ENCODE data around the gene TSPAN31.

TSPAN31 gene

DNA sequence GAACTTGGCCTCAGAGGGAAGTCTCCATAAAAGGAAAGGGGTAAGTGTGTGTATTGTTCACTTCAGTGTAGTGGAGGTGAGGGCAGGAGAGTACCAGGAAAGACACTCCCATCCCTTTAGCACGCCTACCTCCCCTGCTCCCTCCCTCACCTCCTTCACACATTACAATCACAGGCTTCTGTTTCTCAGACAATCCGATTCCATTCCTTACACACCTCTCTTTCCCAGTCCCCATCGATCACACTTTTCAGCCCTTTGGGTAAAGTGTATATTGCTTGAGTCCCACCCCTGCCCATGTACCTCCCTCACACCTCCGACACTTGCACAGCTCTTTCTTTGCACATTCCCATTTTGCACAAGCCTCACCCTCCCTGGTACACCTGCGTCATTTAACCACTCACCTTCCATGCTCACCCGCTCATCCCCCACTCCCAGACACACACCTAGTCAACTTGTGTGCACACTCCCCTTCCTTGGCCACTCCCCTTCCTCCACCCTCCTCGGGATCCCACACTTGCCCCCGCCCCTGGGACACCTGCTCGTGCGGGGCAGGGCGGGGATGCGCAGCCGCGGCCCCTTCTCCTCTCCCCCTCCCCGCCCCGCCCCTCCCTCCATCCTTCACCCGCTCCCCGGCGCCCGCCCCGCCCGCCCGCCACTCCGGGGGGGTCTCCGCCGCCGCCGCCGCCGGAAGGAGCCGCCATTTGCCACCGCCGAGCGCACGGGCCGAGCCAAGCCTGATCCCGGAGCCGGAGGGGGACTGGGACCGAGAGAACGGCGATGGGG is 9.8 kb downstream of the TSPAN31 start, which contains the start of gene MARCHF9:
Gene MARCHF9, plus strand, starts transcription at position 693 of the 783 bp plus-strand sequence. CDS start 426 bp downstream, outside the sequence.
- DNase-seq: peak; percentile 99

DNA sequence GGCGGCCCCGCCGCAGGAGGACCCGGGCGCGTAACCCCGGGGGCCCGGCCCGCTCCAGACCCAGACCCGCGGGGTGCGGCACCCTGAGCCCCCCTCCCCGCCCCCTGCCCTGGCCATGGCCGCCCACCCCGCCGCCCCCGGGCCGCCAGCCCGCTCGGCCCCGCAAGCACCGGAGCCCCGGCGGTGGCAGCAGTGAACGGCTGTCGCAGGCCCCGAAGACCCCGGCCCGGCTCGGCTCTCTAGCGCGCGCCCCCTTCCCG is 10.3 kb downstream of the TSPAN31 start:
- no peak for DNase-seq

DNA sequence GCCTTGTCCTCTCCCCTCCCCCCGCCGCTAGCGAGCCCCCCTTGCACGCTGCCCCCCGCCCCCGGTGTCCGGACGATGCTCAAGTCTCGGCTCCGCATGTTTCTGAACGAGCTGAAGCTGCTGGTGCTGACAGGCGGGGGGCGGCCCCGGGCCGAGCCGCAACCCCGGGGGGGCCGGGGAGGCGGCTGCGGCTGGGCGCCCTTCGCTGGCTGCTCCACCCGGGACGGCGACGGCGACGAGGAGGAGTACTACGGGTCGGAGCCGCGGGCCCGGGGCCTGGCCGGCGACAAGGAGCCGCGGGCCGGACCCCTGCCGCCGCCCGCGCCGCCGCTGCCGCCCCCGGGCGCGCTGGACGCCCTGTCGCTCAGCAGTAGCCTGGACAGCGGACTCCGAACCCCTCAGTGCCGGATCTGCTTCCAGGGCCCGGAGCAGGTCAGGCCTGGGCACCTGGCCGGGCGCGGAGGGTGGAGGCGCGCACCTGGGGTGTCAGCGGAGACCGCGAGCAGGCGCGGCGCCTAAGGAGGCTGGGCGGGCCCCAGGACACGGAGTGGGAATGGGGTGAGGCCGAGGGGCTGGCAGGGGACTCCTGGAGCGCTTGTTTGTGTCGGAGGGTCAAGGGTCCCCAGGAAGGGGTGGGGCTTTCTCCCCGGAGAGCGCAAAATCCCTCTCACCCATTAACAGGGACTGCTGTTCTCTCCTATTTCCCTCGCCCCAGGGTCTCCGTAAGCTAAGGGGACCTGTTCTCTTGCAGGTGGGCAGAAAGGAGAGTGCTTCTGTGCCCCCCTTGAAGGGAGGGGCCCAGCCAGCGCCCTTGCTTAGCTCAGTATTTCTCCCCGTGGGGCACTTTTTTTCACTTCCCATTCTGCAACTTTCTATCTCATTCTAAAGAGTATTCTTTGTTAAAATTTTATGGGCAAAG is 10.9 kb downstream of the TSPAN31 start:
- peak; percentile 97 for DNase-seq

DNA sequence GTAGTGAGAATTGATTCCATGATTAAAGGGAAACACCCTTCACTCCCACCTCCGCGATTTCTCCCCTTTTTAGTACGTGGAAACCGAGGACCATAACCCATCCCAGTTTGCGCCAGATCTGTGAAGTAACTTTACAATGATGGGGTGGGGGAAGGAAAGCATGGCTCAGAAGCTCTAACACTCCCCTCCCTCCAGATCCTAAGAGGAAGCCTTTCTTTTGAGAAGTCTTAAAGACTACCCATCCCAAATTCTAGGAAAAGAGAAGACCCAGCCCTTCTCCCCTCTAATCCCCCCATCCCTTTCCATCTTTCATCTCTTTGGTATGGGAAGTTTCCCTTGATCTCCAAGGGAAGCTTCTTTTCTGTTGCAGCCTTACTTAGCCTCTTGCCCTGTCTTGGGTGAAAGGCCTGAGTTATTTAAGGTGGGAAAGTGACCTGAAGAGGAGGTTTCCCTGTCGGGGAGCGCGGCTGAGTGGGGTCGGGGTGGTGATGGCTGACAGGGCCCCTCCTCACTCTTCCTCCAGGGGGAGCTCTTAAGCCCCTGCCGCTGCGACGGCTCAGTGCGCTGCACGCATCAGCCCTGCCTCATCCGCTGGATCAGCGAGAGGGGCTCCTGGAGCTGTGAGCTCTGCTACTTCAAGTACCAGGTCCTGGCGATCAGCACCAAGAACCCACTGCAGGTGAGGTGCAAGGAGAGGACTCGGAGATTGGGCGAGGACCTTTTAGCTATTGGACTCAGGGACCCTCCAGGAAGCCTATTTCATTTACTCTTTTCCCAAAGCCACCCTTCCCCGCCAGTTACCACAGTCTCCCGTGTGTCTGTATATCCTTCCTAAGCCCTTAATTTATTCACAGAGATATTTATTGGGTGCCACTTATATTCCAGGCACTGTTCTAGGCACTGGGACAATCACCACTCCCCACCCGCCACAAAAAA is 11.8 kb downstream of the TSPAN31 start:
- no peak for DNase-seq

DNA sequence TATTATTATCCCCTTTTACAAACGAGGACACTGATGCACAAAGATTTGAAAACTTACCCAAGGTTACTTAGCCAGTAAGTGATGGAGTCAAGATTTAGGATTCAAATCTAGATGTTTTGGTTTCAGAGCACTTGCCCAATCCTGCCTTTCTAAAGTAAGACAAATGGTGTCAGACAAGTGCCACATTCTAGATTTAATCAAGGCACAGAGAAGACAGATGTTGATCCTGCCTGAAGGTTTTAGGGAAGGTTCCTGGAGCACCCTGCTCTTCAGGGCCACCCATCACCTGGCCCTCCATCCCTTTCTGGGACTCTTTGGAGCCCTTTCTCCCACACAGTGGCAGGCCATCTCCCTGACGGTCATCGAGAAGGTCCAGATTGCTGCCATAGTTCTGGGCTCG is 12.9 kb downstream of the TSPAN31 start:
- no peak for DNase-seq

DNA sequence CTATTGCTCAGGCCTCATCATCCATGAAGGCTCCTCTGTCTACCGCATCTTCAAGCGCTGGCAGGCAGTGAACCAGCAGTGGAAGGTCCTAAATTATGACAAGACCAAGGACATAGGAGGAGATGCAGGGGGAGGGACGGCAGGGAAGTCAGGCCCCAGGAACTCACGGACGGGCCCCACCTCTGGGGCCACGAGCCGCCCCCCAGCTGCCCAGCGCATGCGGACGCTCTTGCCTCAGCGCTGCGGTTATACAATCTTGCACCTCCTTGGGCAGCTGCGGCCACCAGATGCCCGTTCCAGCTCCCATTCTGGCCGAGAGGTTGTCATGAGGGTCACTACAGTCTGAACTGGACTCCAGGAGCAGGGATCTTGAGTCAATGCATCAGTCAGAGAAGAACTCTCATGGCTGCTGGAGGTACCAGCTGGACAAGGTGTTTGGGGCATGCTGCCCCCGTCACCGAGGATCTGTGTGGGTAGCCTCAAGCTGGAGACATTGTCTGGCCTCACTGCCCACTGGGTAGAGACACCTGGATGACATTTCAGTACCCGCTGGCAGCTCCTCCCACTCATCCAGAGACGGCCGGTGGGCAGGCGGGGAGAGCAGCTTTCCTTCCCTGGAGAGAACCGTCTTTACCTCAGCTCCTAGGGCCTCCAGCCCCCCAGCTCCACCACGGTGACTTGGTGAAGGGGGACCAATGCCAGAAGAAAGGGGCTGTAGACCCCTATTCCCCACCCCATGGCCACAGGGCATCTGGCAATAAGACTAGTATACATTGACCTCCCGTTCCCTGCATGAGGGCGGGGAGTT is 13.9 kb downstream of the TSPAN31 start:
- no peak for DNase-seq

DNA sequence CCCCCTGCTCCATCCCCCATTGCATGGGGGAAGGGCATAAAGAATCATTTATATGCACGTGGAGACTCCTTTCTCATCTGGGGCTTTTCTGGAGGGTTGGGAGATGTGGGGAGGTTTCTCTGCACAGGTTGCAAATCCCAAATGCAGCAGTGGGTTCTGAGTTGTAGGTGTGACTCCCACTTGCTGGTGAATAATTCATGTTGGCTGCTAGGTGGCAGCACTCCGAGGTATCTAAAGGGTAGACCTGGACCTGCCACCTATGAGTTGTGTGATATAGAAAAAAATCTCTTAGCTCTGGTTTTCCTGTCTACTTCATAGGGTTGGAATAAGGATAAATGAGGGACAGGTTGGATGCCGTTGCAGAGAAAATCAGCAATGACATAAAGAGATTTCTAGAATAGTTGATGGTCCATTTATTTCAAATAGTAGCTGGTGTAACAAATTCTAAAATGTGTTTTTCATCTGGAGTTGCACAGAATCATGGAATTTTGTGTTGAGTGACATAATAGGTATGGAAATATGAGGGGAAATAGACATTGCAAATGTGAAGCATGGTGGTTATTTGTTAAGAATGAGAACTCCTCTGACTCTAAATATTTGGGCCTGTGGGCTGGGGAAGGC is 14.6 kb downstream of the TSPAN31 start:
- no peak for DNase-seq

DNA sequence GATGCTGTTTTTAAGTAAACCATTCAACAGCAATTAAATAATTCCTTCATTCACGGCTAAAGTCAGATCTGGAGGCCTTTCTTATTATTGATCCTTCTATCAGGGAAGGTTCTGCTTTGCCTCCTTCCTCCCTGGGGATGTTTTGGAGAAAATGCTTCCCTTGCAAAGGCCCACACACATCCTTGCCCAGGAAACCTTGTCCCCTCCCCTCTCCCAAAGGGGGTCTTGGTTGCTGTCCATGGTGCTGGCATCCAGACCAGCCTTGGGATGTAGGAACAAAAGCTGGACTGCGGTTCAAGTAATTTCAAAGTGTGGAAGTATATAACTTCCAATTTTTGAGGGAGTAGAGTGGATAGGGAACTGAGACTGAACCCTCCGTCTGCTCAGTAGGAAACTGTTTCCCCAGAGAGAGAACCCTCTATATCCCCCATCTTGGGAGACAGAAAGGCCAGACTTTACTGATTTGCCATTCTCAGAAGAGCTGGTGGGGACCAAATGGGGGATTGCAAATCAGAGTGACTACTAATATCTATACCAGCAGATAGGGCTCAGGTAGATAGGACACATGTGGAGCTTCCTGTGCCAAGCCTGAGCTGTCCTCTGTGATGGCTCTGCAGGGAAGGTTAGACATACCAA is 15.6 kb downstream of the TSPAN31 start:
- DNase-seq: no peak

DNA sequence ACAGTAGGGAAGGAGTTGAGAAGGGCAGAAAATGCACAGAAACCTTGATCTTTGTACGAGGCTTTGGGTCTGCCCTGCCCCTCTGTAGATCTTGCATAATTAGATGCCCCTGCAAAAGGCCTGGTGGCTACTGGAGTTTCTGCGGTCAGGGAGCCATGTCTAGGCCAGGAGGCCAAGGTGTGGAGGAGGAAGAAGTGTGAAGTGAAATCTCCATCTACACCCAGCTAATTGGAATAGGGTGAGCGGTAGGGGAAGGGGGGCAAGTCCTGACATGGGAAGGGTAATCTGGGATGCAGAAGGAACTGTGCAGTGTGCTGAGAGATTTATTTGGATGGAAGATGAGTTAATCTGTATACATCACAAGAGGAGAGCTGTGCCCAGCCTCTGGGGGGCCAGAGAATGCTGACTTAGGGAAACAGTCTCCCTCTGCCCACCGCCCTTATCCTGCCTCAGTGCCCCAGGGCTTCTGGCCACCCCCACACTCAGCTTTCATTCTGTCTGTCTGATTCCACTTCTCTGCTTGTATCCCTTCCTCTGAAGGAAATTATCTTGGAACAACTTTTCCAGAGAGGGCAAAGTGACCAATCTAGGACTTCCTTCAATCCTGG is 16.7 kb downstream of the TSPAN31 start:
- no peak for DNase-seq

DNA sequence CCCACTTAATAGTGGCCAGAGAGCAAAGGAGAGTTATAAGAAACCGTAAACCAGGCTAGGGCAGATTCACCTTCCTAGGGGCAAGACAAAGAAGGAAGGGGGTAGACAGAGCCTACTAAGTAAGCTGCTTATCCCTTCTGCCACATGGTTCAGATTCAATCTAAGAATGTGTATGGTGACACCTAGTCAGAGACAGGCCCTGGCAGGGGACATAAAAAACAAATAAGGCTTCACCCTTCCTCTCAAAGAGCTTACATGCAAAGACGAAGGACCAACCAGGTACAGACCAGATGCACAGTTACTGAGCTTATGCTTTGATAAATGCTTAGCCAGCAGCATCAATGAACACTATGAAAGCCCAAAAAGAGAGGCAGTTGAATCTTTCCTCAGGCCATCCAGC is 17.6 kb downstream of the TSPAN31 start:
- no peak for DNase-seq

DNA sequence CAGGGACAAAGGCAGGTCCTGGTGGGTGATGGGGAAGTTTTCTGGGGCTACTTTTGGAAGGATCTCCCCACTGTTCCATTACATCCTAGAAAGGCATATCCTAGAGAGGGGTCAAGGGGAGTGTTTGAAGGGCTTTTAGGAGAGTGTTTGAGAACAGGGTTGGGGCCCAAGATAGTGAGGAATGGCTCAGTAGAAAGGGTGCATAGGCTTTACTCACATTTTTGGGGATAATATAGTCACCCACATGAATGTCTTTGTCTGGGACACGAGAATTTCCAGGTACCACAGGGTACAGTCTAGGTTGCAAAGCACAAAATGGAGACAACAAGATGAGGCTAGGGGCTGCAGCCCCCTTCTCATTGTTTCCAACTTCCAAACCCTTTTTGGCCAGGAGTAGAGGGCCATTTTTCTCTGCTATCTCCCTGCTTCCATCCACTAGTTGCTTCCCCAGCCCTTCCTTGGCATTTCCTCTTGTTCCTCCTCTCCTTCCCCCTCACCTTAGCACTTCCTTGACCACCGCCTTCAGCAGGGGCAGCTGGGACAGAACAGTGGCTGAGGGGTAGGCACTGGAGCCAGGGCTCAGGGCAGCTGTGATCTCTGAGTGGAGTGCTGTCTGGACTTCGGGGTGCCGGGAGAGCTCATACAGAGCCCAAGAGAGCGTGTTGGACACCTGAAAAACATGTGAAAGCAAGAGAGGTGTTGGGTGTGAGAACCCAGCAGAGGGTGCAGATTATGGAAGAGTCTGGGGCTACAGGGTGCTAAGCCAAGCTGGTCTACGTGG is 19.2 kb downstream of the TSPAN31 start:
- DNase-seq: no peak

DNA sequence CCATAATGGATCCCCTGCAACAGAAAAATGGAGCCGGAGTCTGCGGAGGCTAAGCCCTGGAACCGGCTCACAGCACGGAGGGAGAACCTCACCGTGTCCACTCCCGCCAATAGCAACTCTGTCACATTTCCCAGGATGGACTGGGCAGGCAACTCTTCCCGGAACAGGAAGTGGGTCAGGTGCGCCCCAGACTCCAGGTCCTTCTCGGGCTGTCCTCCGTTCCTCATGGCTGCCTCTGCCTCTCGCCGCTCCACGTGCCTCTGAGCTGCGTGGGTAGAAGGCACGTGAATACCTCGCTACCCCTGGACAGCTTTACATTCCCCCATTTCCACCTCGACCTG is 19.8 kb downstream of the TSPAN31 start:
- no peak for DNase-seq

DNA sequence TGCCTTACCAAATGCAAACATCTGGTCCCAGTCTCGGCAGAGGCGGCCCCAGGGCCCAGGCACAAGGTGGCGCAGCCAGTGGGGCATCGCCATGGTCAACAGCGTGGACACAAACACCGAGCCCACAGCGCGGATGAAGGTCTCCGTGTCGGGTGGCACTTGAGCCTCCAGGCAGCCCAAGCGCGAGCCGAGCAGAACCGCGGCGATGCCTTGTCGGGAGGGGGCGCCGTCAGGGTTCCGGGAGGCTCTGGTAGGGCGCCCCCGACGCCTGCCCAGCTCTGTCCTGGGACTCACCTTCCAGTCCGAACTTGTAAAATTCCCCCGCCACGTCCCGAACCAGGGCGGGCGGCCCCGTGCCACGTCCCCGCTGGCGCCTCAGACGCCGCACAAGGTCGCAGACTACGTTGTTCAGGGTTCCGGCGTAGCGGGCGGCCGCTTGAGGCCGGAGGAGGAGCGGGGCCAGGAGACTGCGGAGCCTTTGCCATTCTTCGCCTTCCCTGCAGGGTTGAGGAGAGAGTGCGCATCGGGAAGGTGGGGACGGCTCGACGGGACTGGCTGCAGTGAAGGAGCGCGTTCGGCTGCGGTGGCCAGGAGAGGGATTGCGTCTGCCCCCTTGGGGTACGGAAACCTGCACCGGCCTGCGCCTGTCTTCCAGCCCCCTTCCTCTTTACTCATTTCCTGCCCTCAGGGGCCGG is 20.3 kb downstream of the TSPAN31 start:
- peak; percentile 96 for DNase-seq

DNA sequence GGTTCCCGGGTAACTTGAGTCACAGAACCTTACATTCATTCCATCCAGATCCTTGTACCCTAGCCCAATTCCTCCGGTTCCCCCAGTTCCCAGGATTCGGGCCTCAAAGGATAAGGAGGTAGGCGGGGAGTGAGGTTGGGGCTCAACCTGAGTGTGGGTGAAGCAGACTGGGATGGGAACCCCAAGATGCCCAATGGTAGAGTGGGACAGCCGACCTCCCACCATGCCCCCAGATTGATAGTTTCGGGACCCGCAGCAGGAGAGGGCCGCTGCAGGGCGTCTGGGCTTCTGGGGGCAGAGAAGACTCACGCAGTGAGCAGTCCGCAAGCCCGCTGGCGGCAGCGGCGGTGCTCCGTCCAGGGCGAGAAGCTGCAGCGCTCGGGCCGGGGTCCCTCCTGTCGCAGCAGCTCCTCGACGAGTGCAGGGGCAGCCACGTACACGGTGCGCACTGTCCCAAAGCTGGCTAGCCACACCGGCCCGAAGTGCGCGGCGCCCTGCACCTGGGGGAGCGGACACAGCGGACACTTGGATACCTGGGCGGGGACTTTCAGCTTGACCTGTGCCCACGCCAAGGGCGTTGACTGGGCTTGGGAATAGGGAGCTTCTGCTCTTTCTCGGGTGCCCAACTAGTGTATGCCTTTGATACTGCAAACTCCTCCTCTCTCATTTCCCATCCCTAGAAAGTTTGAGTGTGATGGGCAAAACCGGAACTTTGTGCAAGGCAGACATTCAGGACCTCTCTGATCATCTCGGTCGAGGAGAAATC is 21.0 kb downstream of the TSPAN31 start:
- no peak for DNase-seq

DNA sequence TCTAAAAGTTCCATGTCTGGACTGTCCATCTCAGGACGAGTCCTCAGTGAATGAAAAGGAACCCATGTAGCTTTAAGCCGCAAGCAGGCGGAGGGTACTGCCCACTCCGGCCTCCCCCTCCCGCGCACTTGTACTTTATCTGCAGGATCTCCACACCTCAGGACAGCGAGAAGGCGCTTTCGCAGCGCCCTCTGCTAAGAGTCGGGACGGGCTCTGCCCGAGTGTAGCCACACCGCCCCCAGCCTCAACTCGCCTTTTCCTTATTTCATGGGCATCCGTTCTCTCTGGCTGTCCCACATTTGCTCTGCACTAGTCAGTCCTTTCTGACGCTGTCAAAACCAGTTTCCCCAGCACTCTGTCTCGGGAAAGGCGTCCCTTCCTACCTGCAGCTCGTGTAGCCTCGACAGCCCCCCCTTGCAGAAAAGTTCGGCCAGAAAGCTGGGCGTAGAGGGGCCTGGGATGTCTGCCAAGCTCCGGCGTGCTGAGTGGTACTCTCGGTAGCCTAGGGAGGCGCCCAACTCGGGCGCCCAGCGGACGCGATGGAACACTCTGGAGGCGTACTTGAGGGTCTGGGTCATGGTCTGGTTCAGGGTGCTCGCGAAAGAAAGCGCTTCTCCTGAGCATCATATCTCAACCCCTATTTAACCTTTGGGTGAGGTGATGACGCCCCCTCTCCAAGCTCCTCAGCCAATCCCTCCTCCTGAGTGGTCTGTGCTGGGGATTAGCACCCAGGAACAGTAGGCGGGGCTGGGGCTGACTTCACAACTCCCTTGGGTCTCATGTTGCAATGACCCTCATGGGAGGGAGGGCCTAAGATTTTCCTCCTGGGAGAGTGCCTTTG is 21.8 kb downstream of the TSPAN31 start, which contains the start of gene CYP27B1:
Gene CYP27B1, minus strand, starts transcription at position 615 of the 841 bp plus-strand sequence. Its CDS starts 37 bp downstream, at position 578.
- no peak for DNase-seq

DNA sequence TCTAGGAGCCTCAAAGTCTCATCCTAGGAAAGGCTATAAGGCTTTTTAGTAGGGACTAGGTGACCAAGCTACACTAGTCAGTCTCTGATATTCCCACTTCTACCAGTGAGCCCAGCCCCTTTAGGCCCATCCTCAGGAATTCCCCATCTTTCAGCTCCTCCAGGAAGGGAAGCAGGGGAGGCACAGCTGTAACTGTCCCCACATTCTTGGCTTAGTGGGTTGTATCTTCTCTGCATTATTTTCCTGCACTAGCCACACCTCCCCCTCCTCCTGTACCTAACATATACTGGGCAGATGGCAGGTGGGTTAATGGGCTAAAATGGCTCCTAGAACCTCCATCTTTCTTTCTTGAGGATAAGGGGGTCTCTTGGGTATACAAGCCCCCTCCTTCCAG is 22.5 kb downstream of the TSPAN31 start:
- no peak for DNase-seq

DNA sequence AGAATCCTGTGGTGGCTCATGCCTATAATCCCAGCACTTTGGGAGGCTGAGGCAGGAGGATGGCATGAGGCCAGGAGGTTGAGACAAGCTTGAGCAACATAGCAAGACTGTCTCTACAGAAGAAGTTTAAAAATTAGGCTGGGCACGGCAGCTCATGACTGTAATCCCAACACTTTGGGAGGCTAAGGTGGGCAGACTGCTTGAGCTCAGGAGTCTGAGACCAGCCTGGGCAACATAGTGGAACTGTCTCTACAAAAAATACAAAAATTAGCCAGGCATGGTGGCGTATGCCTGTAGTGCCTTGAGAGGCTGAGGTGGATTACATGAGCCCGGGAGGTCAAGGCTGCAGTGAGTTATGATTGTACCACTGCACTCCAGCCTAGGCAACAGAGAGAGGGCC is 23.0 kb downstream of the TSPAN31 start:
- no peak for DNase-seq
